H9 (cell line): ENCODE results near the gene ZMIZ1. TPM values are rescaled to one million over a fixed set of nuclear protein-coding genes. Genes with fewer than 3 reads are reported as not detected.

ENCODE experiments used
- DNase-seq: peaks from one replicate; pipeline ENCODE4 v3.0.0-alpha.2; 2017
- H2AFZ ChIP-seq: one replicate; pipeline ENCODE4 v1.6.1; 2013; ENCODE audit warnings: mild to moderate bottlenecking, low read length, control low read depth, moderate library complexity
- H2AK5ac ChIP-seq: 2 replicates; pipeline ENCODE4 v1.6.1; 2013; ENCODE audit warnings: low read length, control low read depth, mixed read lengths; ENCODE audit not compliant: insufficient read length
- H2BK120ac ChIP-seq: one replicate; pipeline ENCODE4 v1.6.1; 2013; ENCODE audit warnings: low read depth, mild to moderate bottlenecking, low read length, control low read depth, inconsistent platforms; ENCODE audit not compliant: poor library complexity, severe bottlenecking
- H2BK12ac ChIP-seq: 2 replicates; pipeline ENCODE4 v1.6.1; 2013; ENCODE audit warnings: low read length, control low read depth, mixed read lengths, low read depth; ENCODE audit not compliant: insufficient read length
- H2BK15ac ChIP-seq: 2 replicates; pipeline ENCODE4 v1.6.1; 2013; ENCODE audit warnings: low read depth, low read length, control low read depth
- H2BK20ac ChIP-seq: one replicate; pipeline ENCODE4 v1.6.1; 2013; ENCODE audit warnings: low read depth, mild to moderate bottlenecking, low read length, control low read depth, inconsistent platforms; ENCODE audit not compliant: poor library complexity, severe bottlenecking
- H2BK5ac ChIP-seq: 2 replicates; pipeline ENCODE4 v1.6.1; 2013; ENCODE audit warnings: low read length, control low read depth, mixed read lengths; ENCODE audit not compliant: insufficient read length
- H3K14ac ChIP-seq: 2 replicates; pipeline ENCODE4 v1.6.1; 2013; ENCODE audit warnings: low read length, control low read depth; ENCODE audit not compliant: insufficient read depth
- H3K18ac ChIP-seq: 2 replicates; pipeline ENCODE4 v1.6.1; 2013; ENCODE audit warnings: low read depth, mild to moderate bottlenecking, mixed read lengths, low read length, control low read depth; ENCODE audit not compliant: insufficient read length
- H3K23ac ChIP-seq: 2 replicates; pipeline ENCODE4 v1.6.1; 2013; ENCODE audit warnings: low read length, control low read depth, mixed read lengths, low read depth; ENCODE audit not compliant: insufficient read length
- H3K23me2 ChIP-seq: 2 replicates; pipeline ENCODE4 v1.6.1; 2013; ENCODE audit warnings: low read depth, mild to moderate bottlenecking, mixed read lengths, low read length, control low read depth; ENCODE audit not compliant: insufficient read length, poor library complexity, severe bottlenecking
- H3K27ac ChIP-seq: 2 replicates; pipeline ENCODE4 v1.5.1; 2013; ENCODE audit warnings: low read length, control low read depth, mixed read lengths, low read depth; ENCODE audit not compliant: insufficient read length
- H3K27me3 ChIP-seq: 2 replicates; pipeline ENCODE4 v1.6.1; 2013; ENCODE audit warnings: low read length, control low read depth, inconsistent platforms; ENCODE audit not compliant: insufficient read depth
- H3K4ac ChIP-seq: 2 replicates; pipeline ENCODE4 v1.6.1; 2013; ENCODE audit warnings: low read depth, mild to moderate bottlenecking, control low read depth, inconsistent platforms, low read length, moderate library complexity
- H3K4me1 ChIP-seq: 2 replicates; pipeline ENCODE4 v1.6.1; 2013; ENCODE audit warnings: low read length, control low read depth, inconsistent platforms; ENCODE audit not compliant: insufficient read depth
- H3K4me2 ChIP-seq: 2 replicates; pipeline ENCODE4 v1.6.1; 2013; ENCODE audit warnings: low read length, control low read depth, mixed read lengths; ENCODE audit not compliant: insufficient read length, insufficient read depth
- H3K56ac ChIP-seq: 2 replicates; pipeline ENCODE4 v1.6.1; 2013; ENCODE audit warnings: low read depth, mild to moderate bottlenecking, mixed read lengths, low read length, control low read depth; ENCODE audit not compliant: insufficient read length
- H3K79me1 ChIP-seq: 2 replicates; pipeline ENCODE4 v1.6.1; 2013; ENCODE audit warnings: low read depth, mild to moderate bottlenecking, moderate library complexity, low read length, control low read depth, inconsistent platforms; ENCODE audit not compliant: insufficient read depth, poor library complexity, severe bottlenecking
- H3K79me2 ChIP-seq: 2 replicates; pipeline ENCODE4 v1.6.1; 2013; ENCODE audit warnings: low read length, control low read depth, inconsistent platforms; ENCODE audit not compliant: insufficient read depth
- H3K9ac ChIP-seq: 2 replicates; pipeline ENCODE4 v1.6.1; 2013; ENCODE audit warnings: low read length, control low read depth, mixed read lengths; ENCODE audit not compliant: insufficient read length; ENCODE audit errors: extremely low read depth
- H3K9me3 ChIP-seq: one replicate; pipeline ENCODE4 v1.6.1; 2013; ENCODE audit warnings: low read depth, low read length, inconsistent platforms; ENCODE audit not compliant: control insufficient read depth
- H3T11ph ChIP-seq: one replicate; pipeline ENCODE4 v1.6.1; 2013; ENCODE audit warnings: mild to moderate bottlenecking, low read length, control low read depth, inconsistent platforms
- H4K20me1 ChIP-seq: one replicate; pipeline ENCODE4 v1.6.1; 2013; ENCODE audit not compliant: control insufficient read depth, insufficient read length, insufficient read depth
- H4K5ac ChIP-seq: 2 replicates; pipeline ENCODE4 v1.6.1; 2013; ENCODE audit warnings: low read depth, mild to moderate bottlenecking, mixed read lengths, low read length, control low read depth; ENCODE audit not compliant: insufficient read length
- H4K8ac ChIP-seq: replicated peaks from 2 replicates; pipeline ENCODE4 v1.6.1; 2013; ENCODE audit warnings: low read length, control low read depth, mixed read lengths, low read depth; ENCODE audit not compliant: insufficient read length
- H4K91ac ChIP-seq: 2 replicates; pipeline ENCODE4 v1.6.1; 2013; ENCODE audit warnings: low read depth, mild to moderate bottlenecking, moderate library complexity, mixed read lengths, low read length, control low read depth; ENCODE audit not compliant: insufficient read length
- H3K27ac Mint-ChIP-seq, 3 experiments: 2 replicates in 2 of 3; 3 replicates in 1 of 3; pipeline ENCODE4 v1.8.0; 2020 to 2021; ENCODE audit warnings: mixed read lengths in 3 of 3, mild to moderate bottlenecking in 1 of 3, moderate library complexity in 1 of 3
- H3K27me3 Mint-ChIP-seq: 2 replicates; pipeline ENCODE4 v1.8.0; 2021; ENCODE audit warnings: low read depth, mild to moderate bottlenecking, moderate library complexity, mixed read lengths
- H3K36me3 Mint-ChIP-seq, 3 experiments: 2 replicates in 2 of 3; 3 replicates in 1 of 3; pipeline ENCODE4 v1.8.0; 2020 to 2021; ENCODE audit warnings: low read depth in 3 of 3, mixed read lengths in 3 of 3; ENCODE audit not compliant: insufficient read depth in 1 of 3
- H3K4me1 Mint-ChIP-seq, 2 experiments: 2 replicates each; pipeline ENCODE4 v1.8.0; 2020; ENCODE audit warnings: mixed read lengths in 2 of 2
- H3K4me3 Mint-ChIP-seq, 2 experiments: 2 replicates in 1 of 2; 3 replicates in 1 of 2; pipeline ENCODE4 v1.8.0; 2020 to 2021; ENCODE audit warnings: mild to moderate bottlenecking in 2 of 2, mixed read lengths in 2 of 2, moderate library complexity in 1 of 2
- H3K9me3 Mint-ChIP-seq, 2 experiments: 2 replicates in 1 of 2; 3 replicates in 1 of 2; pipeline ENCODE4 v1.8.0; 2020; ENCODE audit warnings: mild to moderate bottlenecking in 2 of 2, mixed read lengths in 2 of 2, moderate library complexity in 1 of 2
- CTCF ChIP-seq: fragments of 200-600 bp; sonication (generic); conservative IDR thresholded peaks from 3 replicates; pipeline ENCODE4 v1.8.0; 2021; ENCODE audit warnings: antibody characterized with exemption, mild to moderate bottlenecking
- WGBS: extraction: QIAGEN DNeasy Blood & Tissue Kit; methylation state at CpG from one replicate; pipeline ENCODE4 v1.1.7; 2013; ENCODE audit warnings: missing lambda C conversion rate, low lambda C conversion rate, mixed read lengths; ENCODE audit not compliant: insufficient read length; ENCODE audit errors: extremely low coverage; 5-methylcytosine and 5-hydroxymethylcytosine counted together
- total RNA-seq: library from RNA; stranded (reverse); gene quantifications from 2 replicates; pipeline ENCODE4 v1.2.1, GENCODE V29; 2021

Gene ZMIZ1
- total RNA-seq, 1 experiment from 2014 or later, result 36.9 TPM

DNA sequence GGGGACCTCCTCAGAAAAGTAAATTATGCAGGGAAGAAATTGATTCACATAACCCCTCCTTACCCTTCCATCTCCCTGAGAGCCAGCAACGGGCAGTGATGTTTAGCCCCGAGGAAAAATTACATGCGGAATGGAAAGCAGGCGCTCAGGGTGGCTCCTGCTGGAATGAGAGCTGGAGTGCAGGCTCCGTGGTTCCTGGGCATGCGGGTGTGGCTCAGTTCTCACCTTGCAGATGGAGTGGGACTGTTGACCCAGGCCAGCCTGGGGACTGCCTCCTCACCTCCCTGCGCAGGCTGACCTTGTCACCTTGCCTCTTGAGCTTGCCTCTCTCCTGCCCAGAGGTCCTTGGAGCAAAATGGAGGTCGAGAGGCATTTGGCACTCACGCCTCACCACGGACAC is 195.2 kb downstream of the ZMIZ1 start:
- H4K8ac ChIP-seq, result no peak overlapping the region
- H3K79me1 ChIP-seq, result no peaks in the 10 kb centered on the region
- no peak overlapping the region for H2BK15ac ChIP-seq
- no peaks in the 10 kb centered on the region for H3K9me3 ChIP-seq
- H2BK12ac ChIP-seq, result no peak overlapping the region
- peaks cover 3 to 14% (median 7%) of the 10 kb centered on the region in 3 experiments; a peak in 6 of 7 replicates for H3K36me3 Mint-ChIP-seq
- no peak for DNase-seq
- no peak overlapping the region for H4K91ac ChIP-seq
- H3K4me3 Mint-ChIP-seq, result no peak overlapping the region
- H3K23ac ChIP-seq, result no peak overlapping the region
- H2AK5ac ChIP-seq, result no peak overlapping the region
- H3K14ac ChIP-seq, result no peak overlapping the region
- H3K79me2 ChIP-seq, result no peaks in the 10 kb centered on the region
- H3K4me1 Mint-ChIP-seq, result peaks cover 23 to 47% of the 10 kb centered on the region in 2 experiments
- H3K4me2 ChIP-seq, result no peak overlapping the region
- no peak overlapping the region for H3K27ac ChIP-seq
- H2BK5ac ChIP-seq, result no peak overlapping the region
- no peaks in the 10 kb centered on the region for H3K23me2 ChIP-seq
- no peak overlapping the region for H2BK120ac ChIP-seq
- no CpG with 5 or more reads among the region's 10 CpGs for WGBS
- no peak overlapping the region for H4K5ac ChIP-seq
- no peak overlapping the region for H3K4ac ChIP-seq
- no peak overlapping the region; a peak in 1 of 7 replicates for H3K27ac Mint-ChIP-seq
- H2BK20ac ChIP-seq, result no peak overlapping the region
- H3T11ph ChIP-seq, result no peak overlapping the region
- no peaks in the 10 kb centered on the region for H4K20me1 ChIP-seq
- no peaks in the 10 kb centered on the region for H3K27me3 ChIP-seq
- H3K27me3 Mint-ChIP-seq, result no peaks in the 10 kb centered on the region
- TF ChIP-seq CTCF, result no peak
- no peaks in the 10 kb centered on the region for H3K9me3 Mint-ChIP-seq
- no peak overlapping the region for H3K9ac ChIP-seq
- H3K56ac ChIP-seq, result no peak overlapping the region
- no peak overlapping the region for H2AFZ ChIP-seq
- H3K18ac ChIP-seq, result no peak overlapping the region
- H3K4me1 ChIP-seq, result no peaks in the 10 kb centered on the region
